ENCODE results near the gene ITIH5.

Gene ITIH5

DNA sequence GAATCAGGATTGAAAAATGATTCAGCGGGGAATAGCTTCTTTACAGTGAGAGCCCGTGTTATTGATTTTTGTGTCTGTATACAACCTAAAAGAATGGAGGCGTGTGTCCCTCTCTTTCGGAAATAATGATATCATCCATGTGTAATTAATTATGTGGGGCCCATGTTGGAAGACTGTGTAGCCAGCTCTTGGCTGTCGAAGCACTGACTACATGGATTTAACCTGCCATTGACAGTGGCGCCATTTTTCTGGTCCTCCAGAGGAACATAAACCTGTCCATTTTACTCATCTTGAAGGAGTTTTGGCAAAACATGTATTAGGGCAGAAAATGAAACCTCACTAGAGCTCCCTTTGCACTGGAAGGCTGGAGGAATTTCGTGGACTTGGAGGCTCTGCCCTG, 119.6 kb downstream of the ITIH5 start:
- DNase-seq (ENCODE audit: low read depth): no peak

GRCh38 chr10:7546385-7546967, 120.3 kb downstream of the ITIH5 start:
- no peak for DNase-seq (ENCODE audit: low read depth)

DNA sequence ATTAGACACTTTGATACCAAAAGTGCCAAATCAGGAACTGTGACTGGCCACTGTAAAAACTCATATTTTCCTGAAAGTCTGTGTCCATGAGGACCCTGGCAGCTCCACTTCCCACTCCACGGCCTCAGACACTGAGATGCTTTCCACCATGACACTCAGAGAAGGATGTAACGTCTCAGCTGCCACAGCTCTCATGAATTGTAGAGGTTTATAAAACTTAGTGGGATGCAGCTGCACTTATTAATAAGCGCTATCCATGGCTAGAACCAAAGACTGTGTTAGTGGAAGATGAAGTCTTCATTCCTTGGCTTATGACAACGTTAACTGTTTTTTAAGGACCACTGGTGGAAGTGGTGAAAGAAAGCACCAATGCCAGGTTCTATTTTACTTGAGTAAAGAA, 121.0 kb downstream of the ITIH5 start:
- no peak for DNase-seq (ENCODE audit: low read depth)

- DNase-seq (ENCODE audit: low read depth): no peak
Measured at GRCh38 chr10:7545261-7545660, 121.5 kb downstream of the ITIH5 start.

DNA sequence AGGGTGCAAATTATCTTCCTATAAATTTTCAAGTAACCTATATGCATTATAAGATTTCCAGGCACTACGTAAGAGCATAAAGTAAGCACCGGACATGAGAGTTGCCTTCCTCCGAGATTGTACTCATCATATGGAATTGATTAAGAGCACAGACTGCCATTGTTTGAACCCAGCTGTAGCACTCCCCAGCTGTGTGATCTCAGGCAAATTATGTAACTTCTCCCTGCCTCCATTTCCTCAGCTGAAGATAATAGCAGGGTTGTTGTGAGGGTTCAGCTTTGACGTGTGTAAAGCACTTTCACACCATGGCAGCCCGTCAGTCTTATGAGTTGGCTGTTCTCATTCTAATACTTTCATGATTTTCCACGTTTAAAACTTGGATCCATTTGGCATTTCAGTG, 122.6 kb downstream of the ITIH5 start:
- DNase-seq (ENCODE audit: low read depth): no peak

DNA sequence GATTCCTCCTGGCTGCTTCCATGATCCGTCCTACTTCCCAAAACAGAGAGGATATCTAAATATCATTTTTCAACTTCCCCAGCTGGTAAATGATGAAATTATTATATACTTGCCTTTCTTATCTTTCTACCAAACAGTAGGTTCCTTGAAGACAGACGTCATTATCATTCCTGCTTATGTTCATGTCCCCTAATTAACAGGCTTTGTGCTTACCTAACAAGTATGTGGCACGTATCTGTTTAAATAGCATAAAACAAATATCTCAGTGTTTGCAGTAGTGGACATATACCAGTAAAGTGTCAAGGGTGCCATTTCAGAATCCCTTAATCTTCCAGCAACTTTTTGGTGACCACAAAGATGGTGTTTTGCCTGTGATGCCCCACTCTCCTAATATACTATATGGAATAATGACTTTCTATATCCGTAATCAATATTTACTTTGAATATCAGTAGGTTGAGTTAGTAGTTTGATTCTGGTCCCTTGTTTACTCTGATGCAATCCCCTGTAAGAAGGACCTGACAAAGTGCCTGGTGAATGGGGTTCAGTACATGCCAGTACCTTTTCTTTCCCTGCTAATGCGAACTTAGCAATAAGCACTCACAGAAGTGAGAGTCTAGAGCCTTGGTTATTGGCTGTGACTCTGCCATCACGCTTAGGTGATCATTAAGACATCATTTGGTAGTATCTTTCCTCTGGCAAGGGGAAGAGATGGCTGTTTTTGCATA, 124.4 kb downstream of the ITIH5 start:
- DNase-seq (ENCODE audit: low read depth): no peak

GRCh38 chr10:7541137-7542087, 125.4 kb downstream of the ITIH5 start:
- no peak for DNase-seq (ENCODE audit: low read depth)

DNA sequence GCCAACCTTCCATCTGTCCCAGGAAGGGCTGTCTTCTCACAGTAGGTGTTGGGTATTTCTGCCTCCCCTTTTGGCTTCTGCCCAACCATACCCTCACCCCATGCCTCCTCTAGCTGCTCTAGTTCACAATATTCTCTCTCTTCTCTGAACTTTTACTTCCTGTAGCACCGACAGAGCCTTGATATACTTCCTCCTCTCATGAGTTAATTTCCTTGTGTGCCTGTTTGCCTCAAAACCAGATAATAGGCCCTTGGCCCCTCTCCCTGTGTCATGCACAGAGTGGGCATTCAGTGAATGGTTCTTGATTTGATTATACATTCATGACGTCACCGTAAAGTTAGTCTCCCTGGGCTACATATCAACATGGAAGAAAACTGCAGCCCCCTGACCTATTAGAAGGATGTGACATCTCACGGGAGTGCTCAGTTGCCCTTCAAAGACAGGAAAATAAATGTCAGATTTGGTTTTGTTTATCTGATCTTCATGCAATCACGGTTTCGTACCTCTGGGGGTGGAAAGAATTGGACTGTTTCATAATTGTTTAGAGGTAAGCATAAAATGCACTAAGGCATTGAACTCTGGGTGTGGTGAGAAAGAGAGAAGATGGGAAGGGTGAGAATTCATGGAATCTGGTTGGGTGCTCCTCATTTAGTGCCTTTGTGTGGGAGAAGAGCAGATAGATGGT, 127.7 kb downstream of the ITIH5 start:
- DNase-seq (ENCODE audit: low read depth): no peak

- no peak for DNase-seq (ENCODE audit: low read depth)
Measured at GRCh38 chr10:7537126-7537525, 129.6 kb downstream of the ITIH5 start.

DNA sequence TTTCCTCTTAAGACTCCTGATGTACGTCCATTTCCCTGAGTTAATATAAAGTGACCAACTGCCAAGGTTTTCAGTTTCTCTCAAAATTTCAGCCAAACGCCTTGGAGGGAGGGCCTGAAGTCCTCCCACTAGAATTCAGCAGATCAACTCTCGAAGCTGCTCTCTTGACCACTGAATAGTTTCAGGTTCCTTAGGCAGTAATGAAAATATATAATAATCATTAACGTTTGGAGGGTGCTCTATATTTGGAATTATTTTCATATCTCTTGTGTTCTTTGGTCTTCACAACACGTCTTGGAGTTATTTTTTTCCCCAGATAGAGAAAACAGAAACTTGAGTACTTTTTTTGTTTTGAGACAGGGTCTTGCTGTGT, 132.3 kb downstream of the ITIH5 start:
- DNase-seq (ENCODE audit: low read depth): no peak

DNA sequence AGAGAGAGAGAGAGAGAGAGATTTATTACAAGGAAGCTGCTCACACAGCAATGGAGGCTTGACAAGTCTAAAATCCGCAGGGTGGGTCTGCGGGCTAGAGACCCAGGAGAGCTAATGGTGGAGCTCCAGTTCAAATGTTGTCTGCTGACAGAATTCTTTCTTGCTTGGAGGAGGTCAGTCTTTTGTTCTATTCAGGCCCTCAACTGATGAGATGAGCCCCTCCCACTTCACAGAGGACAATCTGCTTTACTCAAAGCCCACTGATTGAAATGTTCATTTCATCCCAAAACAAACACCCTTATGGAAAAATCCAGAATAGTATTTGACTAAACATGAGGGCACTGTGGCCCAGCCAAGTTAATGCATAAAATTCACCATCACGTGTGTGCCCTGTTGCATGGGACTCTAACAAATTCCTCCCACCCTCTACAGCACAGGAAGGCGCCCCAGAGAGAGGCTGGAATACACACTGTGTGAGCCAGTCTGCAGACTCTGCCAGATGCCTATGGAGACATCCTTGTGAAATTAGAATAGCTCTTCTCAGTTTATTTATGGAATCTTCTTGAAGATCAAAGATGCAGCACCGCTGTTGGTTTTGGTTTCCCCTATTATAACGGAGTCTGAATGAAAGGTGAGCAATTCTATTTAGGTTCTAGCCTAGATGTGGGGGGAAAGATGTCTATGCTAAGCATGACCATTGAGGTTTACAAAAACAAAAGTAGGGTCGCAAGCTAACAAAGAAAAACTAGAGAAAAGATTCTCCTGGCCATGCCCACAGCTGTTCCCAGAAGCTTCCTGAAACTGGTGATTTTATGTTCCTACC, 132.9 kb downstream of the ITIH5 start:
- no peak for DNase-seq (ENCODE audit: low read depth)

DNA sequence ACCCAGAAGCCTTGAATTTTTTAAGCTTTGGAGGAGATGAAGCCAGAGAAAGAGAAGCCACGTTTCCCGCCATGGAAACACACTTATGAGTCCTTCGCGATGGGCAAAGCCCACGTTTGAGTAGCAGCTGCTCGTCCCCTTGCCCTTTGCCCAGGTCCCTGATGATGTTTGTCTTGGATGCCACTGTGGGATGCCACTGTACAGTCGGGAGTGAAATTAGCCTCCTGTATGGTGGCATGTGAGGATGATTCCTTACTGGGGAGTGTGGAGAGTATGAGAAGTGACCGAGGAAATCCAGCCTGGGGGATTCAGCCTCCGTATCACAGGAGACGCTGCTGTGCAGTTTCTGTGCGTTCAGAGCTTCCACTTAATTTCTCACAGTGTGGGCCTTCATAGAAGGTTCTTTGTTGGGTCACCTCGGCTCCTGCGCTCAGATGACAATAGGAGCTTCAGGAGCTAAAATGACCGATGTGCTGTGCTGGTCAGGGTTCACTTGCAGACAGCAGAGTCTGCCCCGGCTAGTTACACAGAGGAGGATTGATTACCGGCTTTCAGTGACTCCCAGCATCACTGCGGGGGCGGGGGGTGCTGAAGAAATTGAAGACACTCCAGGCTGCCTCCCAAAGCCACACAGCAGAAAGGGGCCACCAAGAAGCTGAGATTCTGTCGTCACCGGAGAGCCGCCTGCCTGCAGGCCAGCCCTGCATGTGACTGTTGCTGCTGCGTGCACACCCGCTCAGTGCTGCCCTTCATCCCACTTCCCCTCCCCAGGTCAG, 133.9 kb downstream of the ITIH5 start:
- DNase-seq (ENCODE audit: low read depth): no peak

GRCh38 chr10:7529638-7530037, 137.1 kb downstream of the ITIH5 start:
- no peak for DNase-seq (ENCODE audit: low read depth)

GRCh38 chr10:7527468-7527867, 139.3 kb downstream of the ITIH5 start:
- no peak for DNase-seq (ENCODE audit: low read depth)

DNA sequence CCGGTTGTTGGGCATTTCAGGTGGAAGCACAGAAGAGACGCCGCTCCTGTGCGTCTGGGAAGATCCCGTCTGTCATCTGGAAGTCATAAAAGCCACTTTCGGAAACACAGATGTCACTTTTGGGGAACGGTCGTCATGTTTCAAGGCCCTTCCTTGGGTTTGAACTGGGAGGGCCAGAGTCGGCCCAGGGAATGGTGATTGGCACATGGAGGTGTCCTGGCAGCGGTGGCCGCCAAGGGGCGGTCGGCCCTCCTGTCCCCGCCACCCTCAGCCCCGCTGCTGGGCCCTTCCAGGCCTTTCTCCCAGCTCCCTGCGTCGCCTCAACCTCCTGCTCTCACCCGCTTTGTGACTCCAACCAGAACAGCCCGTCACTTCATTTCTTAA, 140.8 kb downstream of the ITIH5 start:
- DNase-seq (ENCODE audit: low read depth): no peak

- DNase-seq (ENCODE audit: low read depth): peak; percentile 68
Measured at GRCh38 chr10:7525314-7526016, 141.3 kb downstream of the ITIH5 start.

GRCh38 chr10:7523656-7524055, 143.1 kb downstream of the ITIH5 start:
- no peak for DNase-seq (ENCODE audit: low read depth)

GRCh38 chr10:7520507-7521485, 146.0 kb downstream of the ITIH5 start:
- DNase-seq (ENCODE audit: low read depth): no peak

- no peak for DNase-seq (ENCODE audit: low read depth)
Measured at GRCh38 chr10:7519351-7519750, 147.4 kb downstream of the ITIH5 start.
